ENCODE data around the gene SCART1.
"Not testable (repeated sequence)": the region's sequence is repeated elsewhere in the genome, so short reads cannot be mapped to it uniquely, and the experiment has no call there.

The SCART1 gene

GRCh38 chr10:133453516-133454203 lies at the start of gene SCART1:
Gene SCART1 (plus strand): TSS chr10:133453945. CDS start chr10:133453998, 53 bp downstream.
- DNase-seq: no peak

DNA sequence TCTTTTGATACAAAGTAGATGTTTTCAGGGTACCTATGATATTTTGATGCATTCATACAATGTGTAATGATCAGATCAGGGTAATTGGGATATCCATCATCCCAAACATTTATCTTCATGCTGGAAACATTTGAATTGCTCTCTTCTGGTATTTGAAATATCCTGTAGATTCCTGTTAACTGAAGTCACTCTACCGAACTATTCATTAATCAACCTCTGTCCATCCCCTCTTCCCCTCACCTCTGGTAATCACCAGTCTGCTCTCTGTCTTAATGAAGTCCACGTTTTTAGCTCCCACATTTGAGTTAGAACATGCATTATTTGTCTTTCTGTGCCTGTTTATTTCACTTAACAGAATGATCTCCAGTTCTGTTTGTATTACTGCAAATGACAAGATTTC lies 48.5 kb upstream of the SCART1 start:
- no peak for DNase-seq

DNA sequence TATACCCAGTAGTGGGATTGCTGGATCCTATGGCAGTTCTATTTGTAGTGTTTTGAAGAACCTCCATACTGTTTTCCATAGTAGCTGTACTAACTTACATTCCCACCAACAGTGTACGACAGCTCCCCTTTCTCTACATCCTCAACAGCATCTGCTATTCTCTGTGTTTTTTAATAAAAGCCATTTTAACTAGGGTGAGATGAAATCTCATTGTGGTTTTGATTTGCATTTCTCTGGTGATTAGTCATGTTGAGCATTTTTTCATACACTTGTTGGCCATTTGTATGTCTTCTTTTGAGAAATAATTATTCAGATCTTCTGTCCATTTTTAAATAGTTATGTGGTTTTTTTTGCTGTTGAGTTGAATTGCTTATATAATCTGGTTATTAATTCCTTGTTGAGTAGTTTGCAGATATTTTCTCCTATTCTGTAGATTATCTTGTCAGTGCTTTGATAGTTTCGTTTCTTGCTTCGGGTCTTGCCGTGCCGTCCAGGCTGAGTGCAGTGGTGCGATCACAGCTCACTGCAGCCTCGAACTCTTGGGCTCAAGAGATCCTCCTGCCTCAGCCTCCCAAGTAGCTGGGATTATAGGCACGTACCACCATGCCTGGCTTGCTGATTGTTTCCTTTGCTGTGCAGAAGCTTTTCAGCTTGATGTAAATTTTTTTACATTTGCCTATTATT lies 47.8 kb upstream of the SCART1 start:
- no peak for DNase-seq

- DNase-seq: no peak
These were observed 42.0 kb upstream of the SCART1 start for GRCh38 chr10:133411523-133412380.

DNA sequence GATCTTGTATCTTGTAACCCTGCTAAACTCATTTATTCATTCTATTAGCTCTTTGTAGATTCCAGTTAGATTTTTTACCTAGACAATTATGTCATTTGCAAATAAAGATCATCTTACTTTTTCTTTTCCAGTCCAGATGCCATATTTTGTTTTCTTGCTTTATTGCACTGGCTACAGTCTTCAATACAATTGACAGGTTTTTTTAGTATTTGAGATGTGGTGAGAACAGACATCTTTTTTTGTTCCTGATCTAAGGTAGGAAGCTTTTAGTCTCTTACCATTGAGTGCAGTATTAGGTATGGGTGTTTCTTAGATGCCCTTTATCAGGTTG lies 41.4 kb upstream of the SCART1 start:
- no peak for DNase-seq

GRCh38 chr10:133414401-133414800 lies 39.3 kb upstream of the SCART1 start:
- DNase-seq: not testable (repeated sequence)

DNA sequence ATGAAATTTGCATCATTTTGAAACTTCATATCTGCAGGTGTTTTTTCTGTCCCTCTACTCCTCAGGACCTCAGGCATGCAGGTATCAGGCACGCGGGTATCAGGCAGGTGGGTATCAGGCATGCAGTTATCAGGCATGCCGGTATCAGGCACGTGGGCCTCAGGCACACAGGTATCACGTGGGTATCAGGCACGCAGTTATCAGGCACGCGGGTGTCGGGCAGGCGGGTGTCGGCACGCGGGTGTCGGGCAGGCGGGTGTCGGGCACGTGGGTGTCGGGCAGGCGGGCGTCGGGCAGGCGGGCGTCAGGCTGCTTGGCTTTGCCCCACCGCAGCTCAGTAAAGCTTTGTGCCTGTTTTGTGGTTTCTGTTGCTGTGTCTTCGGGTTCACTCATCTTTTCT lies 38.0 kb upstream of the SCART1 start:
- DNase-seq: no peak

DNA sequence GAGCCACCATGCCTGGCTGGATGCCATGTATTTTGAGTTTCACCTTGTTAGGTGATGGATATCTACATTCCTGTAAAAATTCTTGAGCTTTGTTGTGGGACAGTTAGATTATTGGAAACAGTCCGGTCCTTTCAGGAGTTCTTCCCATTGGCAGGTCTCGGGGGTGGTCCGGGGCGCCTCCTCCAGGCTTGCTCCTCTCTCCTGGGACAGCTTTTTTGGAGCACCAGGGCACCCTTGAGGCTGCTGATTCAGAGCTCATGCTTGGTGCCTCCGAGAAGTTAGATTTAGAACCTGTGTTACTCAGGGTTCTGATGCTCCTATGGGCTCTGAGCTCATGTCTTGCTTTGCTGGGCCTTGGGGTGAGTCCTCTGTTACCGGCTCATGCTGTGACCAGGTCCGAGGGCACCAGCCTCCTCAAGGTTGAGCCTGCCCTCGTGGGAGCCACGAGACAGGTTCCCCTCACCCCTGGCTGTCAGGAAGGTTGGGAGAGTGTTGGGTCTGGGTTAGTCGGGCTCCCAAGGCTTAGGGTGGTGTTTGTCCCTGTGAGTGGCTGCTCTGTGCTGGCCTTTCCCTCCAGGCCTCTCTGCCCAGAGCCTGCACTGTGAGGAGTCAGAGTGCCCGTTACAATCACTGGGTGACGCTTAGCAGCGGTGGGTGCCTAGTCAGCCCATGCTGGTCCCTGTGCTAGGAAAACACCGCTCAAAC lies 35.3 kb upstream of the SCART1 start:
- no peak for DNase-seq

GRCh38 chr10:133419211-133419950 lies 34.4 kb upstream of the SCART1 start:
- no peak for DNase-seq

DNA sequence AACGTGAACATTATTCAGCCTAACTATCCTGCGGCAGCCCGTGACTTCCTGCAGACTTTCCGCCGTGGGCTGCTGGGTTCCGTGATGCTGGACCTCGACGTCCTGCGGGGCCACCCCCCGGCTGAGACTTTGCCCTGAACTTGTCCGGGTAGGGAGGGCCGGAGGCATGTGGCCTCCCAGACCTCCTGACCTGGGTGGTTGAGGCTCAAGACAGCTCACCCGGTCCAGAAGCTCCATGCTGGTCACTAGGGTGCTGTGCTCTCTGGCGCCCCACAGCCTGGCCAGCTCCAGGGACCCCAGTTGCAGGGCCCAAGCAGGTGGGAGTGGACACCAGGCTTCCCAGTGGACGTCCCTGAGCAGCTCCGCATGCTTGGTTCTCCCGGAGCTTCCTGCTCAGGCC lies 33.7 kb upstream of the SCART1 start:
- DNase-seq: no peak

- DNase-seq: no peak
These were observed 33.2 kb upstream of the SCART1 start for GRCh38 chr10:133420579-133420978.

- no peak for DNase-seq
These were observed 32.2 kb upstream of the SCART1 start for GRCh38 chr10:133421336-133422222.

DNA sequence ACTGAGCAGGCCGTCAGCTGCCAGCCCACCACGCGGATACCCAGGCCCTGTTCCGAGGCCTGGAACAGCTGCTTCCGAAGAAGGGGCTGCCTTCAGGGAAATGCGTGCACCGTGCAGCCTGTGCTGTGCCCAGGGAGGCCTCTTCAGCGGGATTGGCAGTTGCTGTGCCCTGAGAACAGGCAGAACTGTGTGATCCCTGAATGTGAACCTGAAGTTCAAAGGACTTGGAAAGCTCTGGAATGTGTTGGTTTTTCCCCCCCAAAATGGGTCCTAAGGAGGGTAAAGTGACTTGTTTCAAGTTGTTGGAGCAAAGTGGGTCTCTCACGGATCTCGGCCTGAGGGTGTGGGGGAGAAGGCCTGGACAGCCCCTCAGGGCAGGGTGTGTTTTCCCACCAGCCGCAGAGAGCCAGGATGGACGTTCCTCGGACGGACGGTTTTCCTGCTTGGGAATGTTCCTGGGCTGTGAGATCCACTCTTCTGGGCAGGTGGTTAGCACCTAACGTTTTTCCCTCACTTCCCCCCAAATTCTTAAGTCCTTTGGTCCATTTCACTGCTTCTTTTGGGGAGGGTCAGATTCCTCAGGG lies 31.4 kb upstream of the SCART1 start:
- no peak for DNase-seq

GRCh38 chr10:133422807-133423771 lies 30.7 kb upstream of the SCART1 start:
- no peak for DNase-seq

DNA sequence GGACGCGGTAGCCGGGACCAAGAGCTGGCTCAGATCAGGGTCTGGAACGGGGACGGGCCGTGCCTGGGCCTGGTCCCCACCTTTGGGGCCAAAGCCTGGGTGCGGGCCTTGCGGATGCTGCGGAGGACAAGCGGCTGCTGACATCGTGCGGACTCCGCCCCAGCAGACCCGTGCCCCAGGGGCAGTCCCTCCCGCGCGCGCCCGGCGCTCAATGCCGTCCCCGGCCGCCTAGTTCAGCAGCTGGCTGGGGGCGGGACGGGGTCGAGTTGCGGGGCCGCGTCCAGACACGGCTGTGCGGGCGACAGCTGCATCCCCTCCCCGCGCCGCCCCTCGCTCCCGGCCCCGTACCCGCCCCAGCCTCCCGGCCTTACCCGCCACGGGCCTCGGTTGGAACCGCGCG lies 29.6 kb upstream of the SCART1 start:
- DNase-seq: not testable (repeated sequence)

- DNase-seq: not testable (repeated sequence)
These were observed 29.1 kb upstream of the SCART1 start, which contains the start of gene SPRN for GRCh38 chr10:133424601-133425000. Gene SPRN (minus strand): TSS chr10:133424625. CDS start chr10:133423681, 944 bp downstream.

- DNase-seq: not testable (repeated sequence)
These were observed 24.2 kb upstream of the SCART1 start for GRCh38 chr10:133429571-133429970.

GRCh38 chr10:133431888-133432613 lies 21.7 kb upstream of the SCART1 start:
- not testable (repeated sequence) for DNase-seq

DNA sequence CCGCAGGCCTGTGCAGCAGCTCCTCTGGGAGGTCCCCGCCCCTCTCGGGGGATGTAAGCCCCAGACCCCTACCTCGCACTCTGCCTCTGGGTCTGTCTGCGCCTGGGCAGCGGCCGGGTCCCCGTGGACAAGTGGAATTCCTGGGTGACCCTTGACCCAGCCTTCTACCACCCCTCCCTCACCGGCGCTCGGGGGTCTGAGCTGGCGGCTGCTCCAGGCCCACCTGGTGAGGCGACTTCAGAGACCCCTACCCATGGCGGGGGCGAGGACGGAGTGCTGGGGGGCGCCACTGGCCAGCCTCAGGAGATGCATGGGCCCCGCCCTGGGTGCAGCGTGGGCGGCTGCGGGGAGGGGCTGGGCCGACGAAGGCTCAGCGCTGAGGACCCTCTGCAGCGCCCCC lies 21.0 kb upstream of the SCART1 start:
- not testable (repeated sequence) for DNase-seq
